Heart left ventricle (tissue), 13 donors: Measurements from ENCODE around the gene CFH.

ENCODE experiments used
- CTCF ChIP-seq, 12 donors: fragments of 200-600 bp; sonication (generic) in 4 of 12; IDR thresholded peaks; one replicate each; pipeline versions ENCODE4 v1.5.0 to v1.8.0; 2018 to 2022; ENCODE audit warnings: antibody characterized with exemption in 12 of 12, mild to moderate bottlenecking in 5 of 12
- POLR2A ChIP-seq, 2 donors: fragments of 450-650 bp; IDR thresholded peaks; one replicate each; pipeline ENCODE4 v1.6.1; 2017; ENCODE audit warnings: antibody characterized with exemption in 2 of 2, mild to moderate bottlenecking in 2 of 2, moderate library complexity in 2 of 2
- donor health status: ischemic (EF 13 %, LVEDD 7.1; RV severe dilation, severe dysfunction).
- donor health status: DM: no; HTN: yes; CAD: no.
- donor health status: DM: no; HTN: no; CAD: no.
- donor health status: ischemic (EF 25% LVEDD 6.9; RV normal size, moderate dysfunction).
- donor health status: ischemic (EF 25% LVEDD 5.7; RV mildly dilated, moderate dysfunction).
- donor health status: ischemic (EF 35%, LVEDD 5.7; RV mildly dilated, moderate dysfunction).
- donor health status: nonischemic (EF 11% LVEDD 7.7; RV severe dilation, severe dysfunction).
- donor health status: DM: yes; HTN: yes; CAD: no.
- donor health status: PGD.
- donor health status: ischemic (EF 29% LVEDD 5.4; RV normal size, mild dysfunction).
- donor health status: nonischemic (EF 23%, LVEDD 6.1; RV moderate dilation, normal function).

GRCh38 chr1:196661345-196661744, 9.5 kb downstream of the CFH start:
- TF ChIP-seq CTCF (IDR thresholded peaks at IDR 0.05) (no peak), POLR2A (IDR thresholded peaks at IDR 0.05) (no peak)
